HG03378 (cell line): ENCODE measurements around the gene ICA1.
"Not testable (repeated sequence)": the region's sequence is repeated elsewhere in the genome, so short reads cannot be mapped to it uniquely, and the experiment has no call there.

ENCODE experiments used
- ATAC-seq: cut with Tn5 transposase; IDR thresholded peaks from one replicate; pipeline ENCODE4 v1.9.1; 2021; ENCODE audit warnings: mild to moderate bottlenecking, moderate library complexity; ENCODE audit not compliant: unreplicated experiment

The ICA1 gene

DNA sequence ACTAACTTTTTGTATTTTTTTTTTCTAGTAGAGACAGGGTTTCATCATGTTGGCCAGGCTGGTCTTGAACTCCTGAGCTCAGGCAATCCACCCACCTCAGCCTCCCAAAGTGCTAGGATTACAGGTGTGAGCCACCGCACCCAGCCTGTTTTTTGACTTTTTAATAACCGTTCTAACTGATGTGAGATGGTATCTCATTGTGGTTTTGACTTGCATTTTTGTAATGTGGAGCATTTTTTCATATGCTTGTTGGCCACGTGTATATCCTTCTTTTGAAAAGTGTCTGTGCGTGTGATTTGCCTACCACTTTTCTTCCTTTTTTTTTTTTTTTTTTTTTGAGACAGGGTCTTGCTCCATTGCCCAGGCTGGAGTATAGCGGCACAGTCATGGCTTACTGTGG, 198.7 kb downstream of the ICA1 start:
- ATAC-seq: not testable (repeated sequence)
